H1 (cell line): ENCODE data around the gene DNAJC19. TPM values are rescaled to one million over a fixed set of nuclear protein-coding genes. Genes with fewer than 3 reads are reported as not detected.

Source experiments
- BRCA1 ChIP-seq: IDR thresholded peaks from 2 replicates; pipeline ENCODE4 v1.6.1; 2012; ENCODE audit warnings: low read depth, low read length, improper control_type of control experiment
- CREB1 ChIP-seq: IDR thresholded peaks from 2 replicates; pipeline ENCODE4 v1.6.1; 2012; ENCODE audit warnings: inconsistent platforms
- EZH2 ChIP-seq: fragments of 200-600 bp; sonication (generic); IDR thresholded peaks from 2 replicates; pipeline ENCODE4 v1.7.1; 2012; ENCODE audit warnings: low read depth, mild to moderate bottlenecking, moderate library complexity, low read length, inconsistent platforms; ENCODE audit not compliant: severe bottlenecking
- POLR2A ChIP-seq, 2 experiments: IDR thresholded peaks; 1 replicate in 1 of 2; 2 replicates in 1 of 2; pipeline ENCODE4 v1.6.1; 2011; ENCODE audit warnings: low read depth in 2 of 2, low read length in 2 of 2, mild to moderate bottlenecking in 2 of 2; ENCODE audit errors: control extremely low read depth in 1 of 2
- SP2 ChIP-seq: IDR thresholded peaks from 2 replicates; pipeline ENCODE4 v1.6.1; 2012; ENCODE audit warnings: mild to moderate bottlenecking, low read length, inconsistent platforms
- TAF7 ChIP-seq: optimal IDR thresholded peaks from 2 replicates; pipeline ENCODE3; 2011; ENCODE audit warnings: low read depth, mild to moderate bottlenecking, inconsistent platforms, low read length, moderate library complexity, borderline replicate concordance
- polyA plus RNA-seq, 7 experiments: library from polyadenylated mRNA; depleted of rRNA in 3 of 7; stranded (reverse) in 5 of 7; unstranded in 2 of 7; fragments of >200 nt in 5 of 7; fragments of 200-250 nt in 2 of 7; gene quantifications; 1 replicate in 5 of 7; 2 replicates in 1 of 7; 4 replicates in 1 of 7; pipeline versions ENCODE4 v1.2.1 to v1.2.3, GENCODE V29; 2011 to 2013; ENCODE audit warnings: missing spikeins in 2 of 7, mixed read lengths in 2 of 7
- total RNA-seq: library from RNA; stranded (reverse); fragmentation: NEBNext Ultra II Directional; extraction: Animal tissue kit (Norgen Biotek cat#: 25700); gene quantifications from 2 replicates; pipeline ENCODE4 v1.2.1, GENCODE V29; 2021

Gene DNAJC19
- total and polyA plus RNA-seq, 2 of the 8 experiments (the other 6 are each of a cell fraction or from before 2014, with no cell fraction given): 62.4 to 90.9 TPM

DNA sequence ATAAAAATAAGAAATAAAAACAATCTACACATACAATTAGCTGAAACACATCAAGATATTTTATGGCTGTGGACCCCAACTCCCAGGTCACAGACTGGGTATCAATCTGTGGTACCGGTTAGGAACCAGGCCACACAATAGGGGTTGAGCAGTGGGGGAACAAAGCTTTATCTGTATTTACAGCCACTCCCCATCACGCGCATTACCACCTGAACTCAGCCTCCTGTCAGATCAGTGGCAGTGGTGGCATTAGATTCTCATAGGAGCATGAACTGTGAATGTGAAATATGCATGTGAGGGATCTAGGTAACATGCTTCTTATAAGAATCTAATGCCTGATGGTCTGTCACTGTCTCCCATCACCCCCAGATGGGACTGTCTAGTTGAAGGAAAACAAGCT is 17.7 kb upstream of the DNAJC19 start (continued):
- TF ChIP-seq BRCA1 (no peak), POLR2A (IDR thresholded peaks at IDR 0.05; ENCODE audit: control extremely low read depth in 1 of 2, low read depth in 2 of 2, low read length in 2 of 2) (no peak), CREB1 (no peak), EZH2 (no peak), SP2 (no peak), TAF7 (no peak)
